ENCODE data around the gene USP40.

The USP40 gene

GRCh38 chr2:233551491-233551890 is 15.1 kb downstream of the USP40 start:
- no peak for DNase-seq

GRCh38 chr2:233546774-233547173 is 19.8 kb downstream of the USP40 start:
- peak; percentile 12 for DNase-seq

- DNase-seq: no peak
These were observed 20.5 kb downstream of the USP40 start for GRCh38 chr2:233546101-233546500.

GRCh38 chr2:233544200-233544610 is 22.4 kb downstream of the USP40 start:
- no peak for DNase-seq

GRCh38 chr2:233542507-233542906 is 24.1 kb downstream of the USP40 start:
- DNase-seq: no peak

GRCh38 chr2:233538741-233539140 is 27.8 kb downstream of the USP40 start:
- no peak for DNase-seq

- DNase-seq: no peak
These were observed 31.3 kb downstream of the USP40 start for GRCh38 chr2:233535271-233535670.

- no peak for DNase-seq
These were observed 33.6 kb downstream of the USP40 start for GRCh38 chr2:233532971-233533370.

- DNase-seq: no peak
These were observed 34.6 kb downstream of the USP40 start for GRCh38 chr2:233531955-233532354.

- no peak for DNase-seq
These were observed 36.2 kb downstream of the USP40 start for GRCh38 chr2:233530381-233530780.

- no peak for DNase-seq
These were observed 38.4 kb downstream of the USP40 start for GRCh38 chr2:233528182-233528581.

- DNase-seq: no peak
These were observed 40.8 kb downstream of the USP40 start for GRCh38 chr2:233525791-233526190.

GRCh38 chr2:233519787-233520611 is 46.6 kb downstream of the USP40 start:
- DNase-seq: no peak

GRCh38 chr2:233513953-233514655 is 52.5 kb downstream of the USP40 start:
- no peak for DNase-seq

GRCh38 chr2:233503947-233504637 is 62.5 kb downstream of the USP40 start:
- no peak for DNase-seq

GRCh38 chr2:233503481-233503880 is 63.1 kb downstream of the USP40 start:
- DNase-seq: no peak

- peak; percentile 19 for DNase-seq
These were observed 65.1 kb downstream of the USP40 start for GRCh38 chr2:233501198-233502076.

- no peak for DNase-seq
These were observed 66.7 kb downstream of the USP40 start for GRCh38 chr2:233499928-233500327.

GRCh38 chr2:233498126-233498525 is 68.5 kb downstream of the USP40 start:
- no peak for DNase-seq

GRCh38 chr2:233497692-233498091 is 68.9 kb downstream of the USP40 start:
- no peak for DNase-seq

- no peak for DNase-seq
These were observed 70.8 kb downstream of the USP40 start for GRCh38 chr2:233495503-233496496.
